Measurements from ENCODE around the gene NEK2. TPM values are rescaled to one million over a fixed set of nuclear protein-coding genes. Genes with fewer than 3 reads are reported as not detected.

The NEK2 gene
- total RNA-seq, 1 donor from 2014 or later, result 27.1 TPM

- H3K36me3 Mint-ChIP-seq (ENCODE audit: low read depth), result peaks cover 6% of the 10 kb centered on the region
- H3K4me3 Mint-ChIP-seq, result no peak overlapping the region
- no peaks in the 10 kb centered on the region for H3K9me3 Mint-ChIP-seq
- no peaks in the 10 kb centered on the region for H3K27me3 Mint-ChIP-seq (ENCODE audit: low read depth)
- H3K27ac Mint-ChIP-seq (ENCODE audit: unreplicated experiment), result no peak overlapping the region
- DNase-seq (ENCODE audit: low read depth, low spot score), result no peak
- H3K4me1 Mint-ChIP-seq, result peaks cover 2% of the 10 kb centered on the region
- TF ChIP-seq CTCF (conservative IDR thresholded peaks at IDR 0.05), result no peak
These were observed 8.3 kb downstream of the NEK2 start for GRCh38 chr1:211667065-211667617.

- Mint-ChIP-seq H3K36me3 (ENCODE audit: low read depth) (peaks cover 3% of the 10 kb centered on the region), H3K27me3 (ENCODE audit: low read depth) (no peaks in the 10 kb centered on the region), H3K27ac (ENCODE audit: unreplicated experiment) (no peak overlapping the region), H3K4me3 (no peak overlapping the region), H3K4me1 (no peaks in the 10 kb centered on the region), H3K9me3 (no peaks in the 10 kb centered on the region)
- DNase-seq (ENCODE audit: low read depth, low spot score), result no peak
- no peak for TF ChIP-seq CTCF (conservative IDR thresholded peaks at IDR 0.05)
These were observed 14.7 kb downstream of the NEK2 start for GRCh38 chr1:211660718-211661222.

- peaks cover 10% of the 10 kb centered on the region for H3K4me1 Mint-ChIP-seq
- no peak overlapping the region for H3K27ac Mint-ChIP-seq (ENCODE audit: unreplicated experiment)
- no peaks in the 10 kb centered on the region for H3K27me3 Mint-ChIP-seq (ENCODE audit: low read depth)
- no peak for DNase-seq (ENCODE audit: low read depth, low spot score)
- no peak overlapping the region for H3K4me3 Mint-ChIP-seq
- H3K36me3 Mint-ChIP-seq (ENCODE audit: low read depth), result no peaks in the 10 kb centered on the region
- no peaks in the 10 kb centered on the region for H3K9me3 Mint-ChIP-seq
- TF ChIP-seq CTCF (conservative IDR thresholded peaks at IDR 0.05), result no peak
These were observed 18.7 kb downstream of the NEK2 start for GRCh38 chr1:211656728-211657127.

GRCh38 chr1:211654838-211655787, 20.3 kb downstream of the NEK2 start:
- H3K27ac Mint-ChIP-seq (ENCODE audit: unreplicated experiment), result no peak overlapping the region
- H3K9me3 Mint-ChIP-seq, result no peaks in the 10 kb centered on the region
- H3K4me3 Mint-ChIP-seq, result no peak overlapping the region
- H3K4me1 Mint-ChIP-seq, result peaks cover 10% of the 10 kb centered on the region
- H3K27me3 Mint-ChIP-seq (ENCODE audit: low read depth), result no peaks in the 10 kb centered on the region
- TF ChIP-seq CTCF (conservative IDR thresholded peaks at IDR 0.05), result peak; percentile 98
- no peaks in the 10 kb centered on the region for H3K36me3 Mint-ChIP-seq (ENCODE audit: low read depth)
- DNase-seq (ENCODE audit: low read depth, low spot score), result peak; percentile 93

- no peak overlapping the region for H3K27ac Mint-ChIP-seq (ENCODE audit: unreplicated experiment)
These were observed 21.4 kb downstream of the NEK2 start for GRCh38 chr1:211653959-211654496.

More at GRCh38 chr1:211653959-211654496, 21.4 kb downstream of the NEK2 start:
- no peaks in the 10 kb centered on the region for H3K9me3 Mint-ChIP-seq
- peaks cover 10% of the 10 kb centered on the region for H3K4me1 Mint-ChIP-seq
- TF ChIP-seq CTCF (conservative IDR thresholded peaks at IDR 0.05), result no peak
- no peak for DNase-seq (ENCODE audit: low read depth, low spot score)
- no peak overlapping the region for H3K4me3 Mint-ChIP-seq
- no peaks in the 10 kb centered on the region for H3K36me3 Mint-ChIP-seq (ENCODE audit: low read depth)
- no peaks in the 10 kb centered on the region for H3K27me3 Mint-ChIP-seq (ENCODE audit: low read depth)
